HL-60 (cell line): ENCODE data around the gene ATXN7L3.

Experiments
- POLR2AphosphoS5 ChIP-seq: IDR thresholded peaks from 2 replicates; pipeline ENCODE4 v1.6.1; 2012; ENCODE audit warnings: low read depth
- TF ChIP-seq, protein P1 (sequence below): IDR thresholded peaks from one replicate; pipeline ENCODE4 v1.5.1; 2011; ENCODE audit warnings: low read length, control low read depth, inconsistent platforms; ENCODE audit not compliant: insufficient read depth
- TF ChIP-seq, protein P2 (sequence below): IDR thresholded peaks from 2 replicates; pipeline ENCODE4 v1.6.1; 2012; ENCODE audit warnings: low read depth; ENCODE audit not compliant: insufficient replicate concordance

DNA sequence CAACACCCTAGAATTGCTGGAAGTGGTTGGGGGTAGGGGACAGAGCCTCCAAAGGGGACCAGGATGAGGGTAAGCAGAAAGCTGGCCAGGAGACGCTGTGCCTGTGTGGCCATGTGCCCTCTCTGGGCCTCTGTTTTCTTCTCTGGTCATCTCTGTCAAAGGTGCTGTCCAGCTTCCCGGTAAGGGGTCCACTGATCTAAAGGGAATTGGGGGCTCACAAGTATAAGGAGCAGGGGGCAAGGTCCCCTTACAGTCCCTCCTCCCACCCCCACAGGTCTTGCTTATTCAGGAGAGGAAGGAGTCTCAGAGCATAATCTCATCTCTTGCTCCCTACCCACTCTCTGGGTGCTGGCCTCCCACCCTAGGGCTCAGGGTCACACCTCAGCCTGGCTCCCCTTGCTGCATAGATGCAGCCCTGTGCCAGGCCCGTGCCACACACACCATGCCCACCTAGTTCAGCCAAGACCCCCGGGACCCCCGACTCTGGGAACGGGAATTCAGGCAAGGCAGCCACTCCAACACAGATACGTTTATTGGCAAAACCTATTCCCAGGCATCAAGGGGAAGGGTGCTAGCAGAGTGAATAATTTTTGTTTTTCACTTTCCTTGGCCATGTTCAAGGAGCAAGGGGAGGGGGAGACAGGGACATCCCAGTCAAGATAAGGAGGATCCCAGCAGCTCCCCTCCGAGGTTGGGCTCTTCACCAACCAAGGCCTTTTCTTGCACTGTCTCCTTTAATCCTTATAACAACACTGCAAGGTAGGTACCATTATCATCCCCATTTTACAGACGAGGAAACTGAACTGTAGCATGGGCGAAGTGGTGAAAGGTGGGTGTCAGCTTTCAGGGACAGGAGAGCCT, 48.4 kb upstream of the ATXN7L3 start:
- TF ChIP-seq, protein P1, sequence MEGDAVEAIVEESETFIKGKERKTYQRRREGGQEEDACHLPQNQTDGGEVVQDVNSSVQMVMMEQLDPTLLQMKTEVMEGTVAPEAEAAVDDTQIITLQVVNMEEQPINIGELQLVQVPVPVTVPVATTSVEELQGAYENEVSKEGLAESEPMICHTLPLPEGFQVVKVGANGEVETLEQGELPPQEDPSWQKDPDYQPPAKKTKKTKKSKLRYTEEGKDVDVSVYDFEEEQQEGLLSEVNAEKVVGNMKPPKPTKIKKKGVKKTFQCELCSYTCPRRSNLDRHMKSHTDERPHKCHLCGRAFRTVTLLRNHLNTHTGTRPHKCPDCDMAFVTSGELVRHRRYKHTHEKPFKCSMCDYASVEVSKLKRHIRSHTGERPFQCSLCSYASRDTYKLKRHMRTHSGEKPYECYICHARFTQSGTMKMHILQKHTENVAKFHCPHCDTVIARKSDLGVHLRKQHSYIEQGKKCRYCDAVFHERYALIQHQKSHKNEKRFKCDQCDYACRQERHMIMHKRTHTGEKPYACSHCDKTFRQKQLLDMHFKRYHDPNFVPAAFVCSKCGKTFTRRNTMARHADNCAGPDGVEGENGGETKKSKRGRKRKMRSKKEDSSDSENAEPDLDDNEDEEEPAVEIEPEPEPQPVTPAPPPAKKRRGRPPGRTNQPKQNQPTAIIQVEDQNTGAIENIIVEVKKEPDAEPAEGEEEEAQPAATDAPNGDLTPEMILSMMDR: no peak
- no peak for TF ChIP-seq POLR2AphosphoS5
- TF ChIP-seq, protein P2, sequence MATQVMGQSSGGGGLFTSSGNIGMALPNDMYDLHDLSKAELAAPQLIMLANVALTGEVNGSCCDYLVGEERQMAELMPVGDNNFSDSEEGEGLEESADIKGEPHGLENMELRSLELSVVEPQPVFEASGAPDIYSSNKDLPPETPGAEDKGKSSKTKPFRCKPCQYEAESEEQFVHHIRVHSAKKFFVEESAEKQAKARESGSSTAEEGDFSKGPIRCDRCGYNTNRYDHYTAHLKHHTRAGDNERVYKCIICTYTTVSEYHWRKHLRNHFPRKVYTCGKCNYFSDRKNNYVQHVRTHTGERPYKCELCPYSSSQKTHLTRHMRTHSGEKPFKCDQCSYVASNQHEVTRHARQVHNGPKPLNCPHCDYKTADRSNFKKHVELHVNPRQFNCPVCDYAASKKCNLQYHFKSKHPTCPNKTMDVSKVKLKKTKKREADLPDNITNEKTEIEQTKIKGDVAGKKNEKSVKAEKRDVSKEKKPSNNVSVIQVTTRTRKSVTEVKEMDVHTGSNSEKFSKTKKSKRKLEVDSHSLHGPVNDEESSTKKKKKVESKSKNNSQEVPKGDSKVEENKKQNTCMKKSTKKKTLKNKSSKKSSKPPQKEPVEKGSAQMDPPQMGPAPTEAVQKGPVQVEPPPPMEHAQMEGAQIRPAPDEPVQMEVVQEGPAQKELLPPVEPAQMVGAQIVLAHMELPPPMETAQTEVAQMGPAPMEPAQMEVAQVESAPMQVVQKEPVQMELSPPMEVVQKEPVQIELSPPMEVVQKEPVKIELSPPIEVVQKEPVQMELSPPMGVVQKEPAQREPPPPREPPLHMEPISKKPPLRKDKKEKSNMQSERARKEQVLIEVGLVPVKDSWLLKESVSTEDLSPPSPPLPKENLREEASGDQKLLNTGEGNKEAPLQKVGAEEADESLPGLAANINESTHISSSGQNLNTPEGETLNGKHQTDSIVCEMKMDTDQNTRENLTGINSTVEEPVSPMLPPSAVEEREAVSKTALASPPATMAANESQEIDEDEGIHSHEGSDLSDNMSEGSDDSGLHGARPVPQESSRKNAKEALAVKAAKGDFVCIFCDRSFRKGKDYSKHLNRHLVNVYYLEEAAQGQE: no peak
